Measurements from ENCODE around the gene NKD1. TPM values are rescaled to one million over a fixed set of nuclear protein-coding genes. Genes with fewer than 3 reads are reported as not detected.

The NKD1 gene
- polyA plus RNA-seq, 3 donors: 10.0 to 13.5 (median 11.0) TPM

GRCh38 chr16:50555952-50556673 is 7.9 kb downstream of the NKD1 start:
- no peak for DNase-seq

GRCh38 chr16:50557046-50557445 is 8.8 kb downstream of the NKD1 start:
- DNase-seq: no peak

- no peak for DNase-seq
These were observed 10.7 kb downstream of the NKD1 start for GRCh38 chr16:50558913-50559312.

- no peak for DNase-seq
These were observed 11.1 kb downstream of the NKD1 start for GRCh38 chr16:50559342-50559741.

GRCh38 chr16:50559804-50560514 is 11.8 kb downstream of the NKD1 start:
- DNase-seq: no peak

- DNase-seq: no peak
These were observed 13.0 kb downstream of the NKD1 start for GRCh38 chr16:50560903-50561863.

- DNase-seq: no peak
These were observed 14.5 kb downstream of the NKD1 start for GRCh38 chr16:50562657-50563056.

- DNase-seq: no peak
These were observed 15.8 kb downstream of the NKD1 start for GRCh38 chr16:50563989-50564388.

- DNase-seq: no peak
These were observed 17.2 kb downstream of the NKD1 start for GRCh38 chr16:50565428-50565827.

- DNase-seq: no peak
These were observed 18.1 kb downstream of the NKD1 start for GRCh38 chr16:50566014-50566962.

GRCh38 chr16:50567651-50568050 is 19.5 kb downstream of the NKD1 start:
- DNase-seq: no peak

- peak; percentile 54 for DNase-seq
These were observed 20.1 kb downstream of the NKD1 start for GRCh38 chr16:50568187-50568815.

GRCh38 chr16:50570354-50570753 is 22.2 kb downstream of the NKD1 start:
- DNase-seq: no peak

GRCh38 chr16:50570808-50571598 is 22.8 kb downstream of the NKD1 start:
- DNase-seq: no peak

GRCh38 chr16:50571786-50572185 is 23.6 kb downstream of the NKD1 start:
- no peak for DNase-seq

- no peak for DNase-seq
These were observed 24.5 kb downstream of the NKD1 start for GRCh38 chr16:50572700-50573099.

GRCh38 chr16:50573279-50573678 is 25.1 kb downstream of the NKD1 start:
- DNase-seq: no peak

- DNase-seq: no peak
These were observed 25.9 kb downstream of the NKD1 start for GRCh38 chr16:50573947-50574744.

GRCh38 chr16:50574745-50575136 is 26.5 kb downstream of the NKD1 start:
- DNase-seq: peak; percentile 71
